A375 (cell line): ENCODE data around the gene EDEM2. TPM values are rescaled to one million over a fixed set of nuclear protein-coding genes. Genes with fewer than 3 reads are reported as not detected.

Experiments
- small RNA-seq: library from RNA; depleted of rRNA; stranded (forward); fragments of <200 nt; gene quantifications from one replicate; pipeline ENCODE3, GENCODE V24; 2014
- total RNA-seq: library from RNA; depleted of rRNA; stranded (reverse); fragments of >200 nt; shearing (Covaris generic); gene quantifications from 2 replicates; pipeline ENCODE4 v1.2.3, GENCODE V29; 2014; rRNA removed

EDEM2 gene
- 25.8 and 27.1 TPM in 2 replicates for total RNA-seq

DNA sequence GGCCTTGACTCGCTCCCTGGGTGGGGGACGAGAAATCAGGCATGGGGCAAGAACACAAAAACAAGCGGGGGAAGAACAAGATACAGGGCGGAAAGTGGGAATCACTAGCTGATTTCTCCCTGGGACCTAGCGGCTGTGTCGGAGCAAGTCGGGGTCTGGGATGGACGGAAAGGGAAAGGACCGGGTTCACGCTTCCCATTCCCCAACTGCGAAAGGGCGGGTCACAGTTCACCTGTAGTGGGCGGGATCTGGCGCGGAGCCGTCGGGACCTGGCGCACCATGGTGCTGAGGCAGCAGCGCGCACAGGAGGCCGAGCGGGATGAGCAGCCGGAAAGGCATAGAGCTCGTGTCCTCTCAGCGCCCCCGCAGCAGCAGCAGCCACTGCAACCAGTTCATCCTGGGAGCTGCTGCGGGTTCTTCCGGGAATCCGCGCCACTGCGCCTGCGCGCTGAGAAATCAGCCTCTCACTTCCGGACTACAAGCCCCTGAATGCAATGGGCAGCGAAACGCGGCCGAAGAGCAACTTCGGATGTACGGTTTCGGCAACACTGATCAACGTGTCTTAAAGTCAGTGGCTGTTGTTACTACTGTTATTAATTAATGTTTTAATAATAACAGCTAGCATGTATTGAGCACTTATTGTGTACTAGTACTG is at the start of gene EDEM2:
Gene EDEM2, minus strand, starts transcription at position 417 of the 655 bp plus-strand sequence. Its CDS starts 78 bp downstream, at position 339.

GRCh38 chr20:35171753-35172433 is 24.8 kb upstream of the EDEM2 start, which contains the start of gene PROCR:
Gene PROCR (plus strand): TSS chr20:35172072. CDS start chr20:35172155, 83 bp downstream.

DNA sequence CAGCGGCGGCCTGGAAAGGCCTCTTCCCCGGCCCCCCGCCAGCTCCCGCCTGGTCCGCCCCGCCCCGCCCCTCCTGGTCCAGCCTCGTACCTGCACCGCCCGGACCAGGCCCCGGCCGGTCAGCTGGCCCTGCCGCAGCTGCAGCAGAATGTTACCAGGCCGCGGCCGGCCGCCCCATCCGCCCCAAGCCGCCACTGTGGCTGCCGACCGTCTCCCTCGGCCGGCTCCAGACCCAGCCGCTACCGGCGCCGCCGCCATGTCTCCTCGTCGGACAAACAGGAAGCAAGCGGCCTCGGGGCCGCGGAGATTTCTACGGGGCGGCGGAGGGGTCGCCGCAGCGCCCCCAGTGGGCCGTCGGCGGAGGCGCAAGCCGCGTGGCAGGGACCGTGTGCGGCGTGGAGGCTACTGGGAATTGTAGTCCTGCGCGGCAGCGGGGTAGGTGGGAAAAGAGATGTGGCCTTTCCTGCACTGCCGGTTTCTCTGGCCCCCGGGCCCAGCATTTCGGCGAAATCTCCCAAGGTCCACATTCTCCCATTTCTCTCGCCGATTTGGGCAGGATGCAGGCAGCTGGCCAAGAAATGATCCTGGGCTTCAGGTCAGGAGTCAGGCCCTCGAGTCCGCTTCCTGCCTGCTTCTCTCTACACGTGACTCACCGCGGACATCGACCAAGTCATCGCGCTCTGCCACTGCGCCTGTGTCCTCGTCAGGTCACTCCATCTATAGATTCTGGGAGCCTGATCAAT is 54.4 kb downstream of the EDEM2 start, which contains the start of gene TRPC4AP:
Gene TRPC4AP, minus strand, starts transcription at position 284 of the 743 bp plus-strand sequence. Its CDS starts 26 bp downstream, at position 258.

Small RNAs within 50 kb of the gene (small RNA-seq; reads per million reads assigned to genes)
- not detected for gene RF00275
- not detected for gene RNA5SP483

Other genes with a start within 250 kb of the EDEM2 start
- gene GSS, start 191.5 kb downstream of the EDEM2 start, total RNA-seq: 137 and 143 TPM in 2 replicates
- 0.04 and 0.13 TPM in 2 replicates for gene MYH7B, start 191.5 kb downstream of the EDEM2 start, total RNA-seq
- gene TRPC4AP, start 54.5 kb downstream of the EDEM2 start, total RNA-seq: 39.8 and 43.5 TPM in 2 replicates
- gene PROCR, start 24.7 kb upstream of the EDEM2 start, total RNA-seq: 48.1 and 53.3 TPM in 2 replicates
- gene MMP24, start 79.4 kb upstream of the EDEM2 start, total RNA-seq: 0.11 and 0.13 TPM in 2 replicates
- 16.0 and 25.3 TPM in 2 replicates for gene MMP24OS, start 130.8 kb upstream of the EDEM2 start, total RNA-seq
- gene EIF6, start 137.4 kb upstream of the EDEM2 start, total RNA-seq: 368 and 379 TPM in 2 replicates
- 0.11 TPM in 1 of 2 replicates, not detected in the other for gene FAM83C, start 145.1 kb upstream of the EDEM2 start, total RNA-seq